WTC11 (cell line): ENCODE measurements around the gene SH3GL1. TPM values are rescaled to one million over a fixed set of nuclear protein-coding genes. Genes with fewer than 3 reads are reported as not detected.

Experiments used
- ATAC-seq: fragments of 200-7000 bp; cut with Tn5 transposase; 2 replicates; pipeline ENCODE4 v1.10.0; 2021; ENCODE audit warnings: mild to moderate bottlenecking, moderate library complexity
- CTCF ChIA-PET: fragments of 300-600 bp; sonication (Branson Sonifier 250); formaldehyde crosslinking; loops from one replicate; lab custom pipeline; 2021; ENCODE audit warnings: antibody characterized with exemption; lab: Charles Lee
- POLR2A ChIA-PET: fragments of 350-600 bp; sonication (Branson Sonifier 250); formaldehyde crosslinking; loops from one replicate; lab custom pipeline; 2021; ENCODE audit warnings: antibody characterized with exemption; lab: Charles Lee
- DNase-seq: peaks from one replicate; pipeline ENCODE4 v3.0.0; 2021; ENCODE audit warnings: low spot score
- H3K27ac Mint-ChIP-seq: 2 replicates; pipeline ENCODE4 v1.8.0; 2021; ENCODE audit warnings: mixed read lengths
- H3K27me3 Mint-ChIP-seq: 2 replicates; pipeline ENCODE4 v1.8.0; 2021; ENCODE audit warnings: low read depth, mild to moderate bottlenecking, moderate library complexity, mixed read lengths
- H3K36me3 Mint-ChIP-seq: 2 replicates; pipeline ENCODE4 v1.8.0; 2021; ENCODE audit warnings: mixed read lengths
- H3K4me1 Mint-ChIP-seq: 2 replicates; pipeline ENCODE4 v1.8.0; 2022; ENCODE audit warnings: mixed read lengths
- H3K4me3 Mint-ChIP-seq: 2 replicates; pipeline ENCODE4 v1.8.0; 2021; ENCODE audit warnings: mild to moderate bottlenecking, moderate library complexity, mixed read lengths
- H3K9me3 Mint-ChIP-seq: 2 replicates; pipeline ENCODE4 v1.8.0; 2021; ENCODE audit warnings: mixed read lengths
- CBFB ChIP-seq: sonication (generic); formaldehyde crosslinking; IDR thresholded peaks from 2 replicates; pipeline ENCODE4 v1.8.1; 2022; ENCODE audit warnings: mild to moderate bottlenecking, low read depth, missing genetic modification reagents
- ETV6 ChIP-seq: sonication (generic); formaldehyde crosslinking; IDR thresholded peaks from 2 replicates; pipeline ENCODE4 v1.8.1; 2022; ENCODE audit warnings: mild to moderate bottlenecking, missing genetic modification reagents
- HMGXB4 ChIP-seq: sonication (generic); formaldehyde crosslinking; IDR thresholded peaks from 2 replicates; pipeline ENCODE4 v1.8.1; 2023; ENCODE audit warnings: mild to moderate bottlenecking, moderate library complexity, missing genetic modification reagents
- IRF2 ChIP-seq: sonication (generic); formaldehyde crosslinking; IDR thresholded peaks from 2 replicates; pipeline ENCODE4 v1.8.0; 2022; ENCODE audit warnings: low read depth, missing genetic modification reagents, borderline replicate concordance
- OVOL2 ChIP-seq: fragments of 250-450 bp; sonication (Bioruptor Pico); IDR thresholded peaks from 2 replicates; pipeline ENCODE4 v1.9.0; 2021; ENCODE audit warnings: mild to moderate bottlenecking, borderline replicate concordance
- PRDM15 ChIP-seq: sonication (generic); formaldehyde crosslinking; IDR thresholded peaks from 2 replicates; pipeline ENCODE4 v1.8.0; 2022; ENCODE audit warnings: missing genetic modification reagents
- RELA ChIP-seq: sonication (generic); formaldehyde crosslinking; IDR thresholded peaks from 2 replicates; pipeline ENCODE4 v1.8.1; 2022; ENCODE audit warnings: missing genetic modification reagents, mild to moderate bottlenecking, borderline replicate concordance
- SOX15 ChIP-seq: fragments of 250-450 bp; sonication (Bioruptor Pico); IDR thresholded peaks from 2 replicates; pipeline ENCODE4 v1.9.0; 2021; ENCODE audit warnings: mild to moderate bottlenecking
- ZBTB21 ChIP-seq: sonication (generic); formaldehyde crosslinking; IDR thresholded peaks from 2 replicates; pipeline ENCODE4 v1.8.1; 2023; ENCODE audit warnings: mild to moderate bottlenecking, missing genetic modification reagents, borderline replicate concordance
- ZNF138 ChIP-seq: sonication (generic); formaldehyde crosslinking; conservative IDR thresholded peaks from 2 replicates; pipeline ENCODE4 v1.8.1; 2022; ENCODE audit warnings: mild to moderate bottlenecking, moderate library complexity, missing genetic modification reagents
- ZNF425 ChIP-seq: fragments of 250-450 bp; sonication (Bioruptor Pico); conservative IDR thresholded peaks from 2 replicates; pipeline ENCODE4 v1.9.0; 2021; ENCODE audit warnings: mild to moderate bottlenecking
- total RNA-seq: library from RNA; stranded (reverse); gene quantifications from 3 replicates; pipeline ENCODE4 v1.2.3, GENCODE V29; 2021
- TF ChIP-seq, protein P1 (sequence below): sonication (generic); formaldehyde crosslinking; IDR thresholded peaks from 2 replicates; pipeline ENCODE4 v1.8.1; 2022; ENCODE audit warnings: low read depth, missing genetic modification reagents, borderline replicate concordance
- TF ChIP-seq, protein P2 (sequence below): fragments of 250-450 bp; sonication (Bioruptor Pico); IDR thresholded peaks from 2 replicates; pipeline ENCODE4 v1.9.0; 2021; ENCODE audit warnings: mild to moderate bottlenecking

Gene SH3GL1
- total RNA-seq, 1 experiment from 2014 or later, result 109 TPM

DNA sequence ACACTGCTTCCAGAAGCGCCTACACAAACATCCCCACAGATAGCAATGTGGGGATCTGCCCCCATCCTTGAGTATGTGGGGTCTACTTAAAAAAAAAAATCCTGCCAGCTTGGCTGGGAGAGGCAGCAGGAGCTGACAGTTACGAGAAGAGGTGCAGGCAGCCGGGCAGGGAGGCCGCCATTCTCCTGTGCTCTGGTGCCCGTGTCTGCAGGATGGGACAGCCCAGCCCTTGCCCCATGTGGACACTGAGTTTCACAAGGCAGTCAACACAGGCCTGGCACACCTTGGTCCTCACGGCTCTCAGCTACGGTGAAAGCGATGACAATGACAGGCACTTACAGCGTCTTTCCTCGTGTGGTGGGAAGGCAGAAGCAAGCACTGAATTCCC is 33.0 kb downstream of the SH3GL1 start (continued):
- TF ChIP-seq, protein P1, sequence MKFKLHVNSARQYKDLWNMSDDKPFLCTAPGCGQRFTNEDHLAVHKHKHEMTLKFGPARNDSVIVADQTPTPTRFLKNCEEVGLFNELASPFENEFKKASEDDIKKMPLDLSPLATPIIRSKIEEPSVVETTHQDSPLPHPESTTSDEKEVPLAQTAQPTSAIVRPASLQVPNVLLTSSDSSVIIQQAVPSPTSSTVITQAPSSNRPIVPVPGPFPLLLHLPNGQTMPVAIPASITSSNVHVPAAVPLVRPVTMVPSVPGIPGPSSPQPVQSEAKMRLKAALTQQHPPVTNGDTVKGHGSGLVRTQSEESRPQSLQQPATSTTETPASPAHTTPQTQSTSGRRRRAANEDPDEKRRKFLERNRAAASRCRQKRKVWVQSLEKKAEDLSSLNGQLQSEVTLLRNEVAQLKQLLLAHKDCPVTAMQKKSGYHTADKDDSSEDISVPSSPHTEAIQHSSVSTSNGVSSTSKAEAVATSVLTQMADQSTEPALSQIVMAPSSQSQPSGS (CRISPR knock-in tag), result no peak
- TF ChIP-seq, protein P2, sequence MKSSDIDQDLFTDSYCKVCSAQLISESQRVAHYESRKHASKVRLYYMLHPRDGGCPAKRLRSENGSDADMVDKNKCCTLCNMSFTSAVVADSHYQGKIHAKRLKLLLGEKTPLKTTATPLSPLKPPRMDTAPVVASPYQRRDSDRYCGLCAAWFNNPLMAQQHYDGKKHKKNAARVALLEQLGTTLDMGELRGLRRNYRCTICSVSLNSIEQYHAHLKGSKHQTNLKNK, result no peak
- no peak for TF ChIP-seq HMGXB4 (CRISPR knock-in tag)

- Mint-ChIP-seq H3K27ac (no peak overlapping the region), H3K4me3 (no peak overlapping the region), H3K27me3 (no peaks in the 10 kb centered on the region), H3K9me3 (no peaks in the 10 kb centered on the region), H3K4me1 (peaks cover 15% of the 10 kb centered on the region), H3K36me3 (peaks cover 3% of the 10 kb centered on the region; the same call in 1 of the 2 replicates)
- DNase-seq, result no peak
- ChIA-PET POLR2A (no interaction called here), CTCF (interaction anchor here (0.8 to 6.0 kb wide), 5 partner anchors 9 to 158 kb away, joined by 3 to 37 read pairs (median 7); no protein-coding TSS in a partner anchor)
- no peak for ATAC-seq
- TF ChIP-seq ZBTB21 (CRISPR knock-in tag) (no peak), ZNF138 (CRISPR knock-in tag) (no peak), IRF2 (CRISPR knock-in tag) (no peak), ZNF425 (no peak), PRDM15 (CRISPR knock-in tag) (no peak), CBFB (no peak), SOX15 (CRISPR knock-in tag) (no peak), RELA (CRISPR knock-in tag) (no peak), ETV6 (CRISPR knock-in tag) (no peak), OVOL2 (CRISPR knock-in tag) (no peak)
Measured at GRCh38 chr19:4366666-4367335, 33.5 kb downstream of the SH3GL1 start.
